ENCODE results near the gene TMEM171.

GRCh38 chr5:73100109-73100508, 20.3 kb upstream of the TMEM171 start:
- TF ChIP-seq CTCF (conservative IDR thresholded peaks at IDR 0.05; ENCODE audit: low read depth in 2 of 2) (no peak), POLR2AphosphoS5 (IDR thresholded peaks at IDR 0.05; ENCODE audit: low read depth) (no peak), EZH2 (IDR thresholded peaks at IDR 0.05; ENCODE audit: low read depth, unreplicated experiment) (no peak), JUNB (IDR thresholded peaks at IDR 0.05; ENCODE audit: unreplicated experiment) (no peak), REST (IDR thresholded peaks at IDR 0.05; ENCODE audit: unreplicated experiment) (no peak), ETS1 (IDR thresholded peaks at IDR 0.05) (no peak), CREB1 (CRISPR knock-in tag; IDR thresholded peaks at IDR 0.05; ENCODE audit: low read depth) (no peak), EZH2phosphoT487 (IDR thresholded peaks at IDR 0.05; ENCODE audit: unreplicated experiment) (no peak)
